Heart right ventricle (tissue), 16 donors: ENCODE results near the gene SECTM1. TPM values are rescaled to one million over a fixed set of nuclear protein-coding genes. Genes with fewer than 3 reads are reported as not detected.

ENCODE experiments used
- ATAC-seq, 8 donors: fragments of 200-7000 bp; cut with Tn5 transposase; one replicate each; pipeline ENCODE4 v1.9.1; 2020; ENCODE audit warnings: mild to moderate bottlenecking in 8 of 8, moderate library complexity in 8 of 8, moderate number of reproducible peaks in 1 of 8
- DNase-seq, 2 donors: peaks; one replicate each; pipeline ENCODE4 v3.0.0-alpha.2; 2020
- H3K27ac ChIP-seq, 10 donors: fragments of 200-600 bp; sonication (generic) in 2 of 10; one replicate each; pipeline versions ENCODE4 v1.5.0 to v1.8.0; 2020 to 2022; ENCODE audit warnings: mild to moderate bottlenecking in 3 of 10
- H3K27me3 ChIP-seq, 7 donors: fragments of 200-600 bp; one replicate each; pipeline ENCODE4 v1.8.0; 2021 to 2022; ENCODE audit warnings: mild to moderate bottlenecking in 2 of 7
- H3K36me3 ChIP-seq, 9 donors: fragments of 200-600 bp; sonication (generic) in 1 of 9; one replicate each; pipeline versions ENCODE4 v1.5.0 to v1.8.0; 2020 to 2022; ENCODE audit warnings: mild to moderate bottlenecking in 2 of 9
- H3K4me1 ChIP-seq, 9 donors: fragments of 200-600 bp; sonication (generic) in 1 of 9; one replicate each; pipeline versions ENCODE4 v1.5.0 to v1.8.0; 2020 to 2022; ENCODE audit warnings: mild to moderate bottlenecking in 4 of 9
- H3K4me3 ChIP-seq, 10 donors: fragments of 200-600 bp; sonication (generic) in 2 of 10; one replicate each; pipeline versions ENCODE4 v1.5.0 to v1.8.0; 2020 to 2022; ENCODE audit warnings: mild to moderate bottlenecking in 7 of 10, moderate library complexity in 2 of 10
- H3K9me3 ChIP-seq, 11 donors: fragments of 200-600 bp in 10 of 11; sonication (generic) in 2 of 11; one replicate each; pipeline versions ENCODE4 v1.5.0 to v1.8.0; 2013 to 2022; ENCODE audit warnings: mild to moderate bottlenecking in 2 of 11, control low read depth in 1 of 11, moderate library complexity in 1 of 11
- WGBS, 2 donors: extraction: QIAGEN DNeasy Blood & Tissue Kit; methylation state at CpG; one replicate each; pipeline ENCODE4 v1.1.7; 2013; ENCODE audit warnings: inconsistent platforms in 1 of 2; 5-methylcytosine and 5-hydroxymethylcytosine counted together
- intact Hi-C, 10 donors: fragments of 100-400 bp; cut with DNase I; formaldehyde crosslinking; loops; one replicate each; pipeline versions ENCODE4 v1.11.1 to v1.14.2; 2022
- polyA plus RNA-seq, 2 donors: library from polyadenylated mRNA; stranded (reverse); fragments of 200-250 nt; gene quantifications; one replicate each; pipeline ENCODE4 v1.2.3, GENCODE V29; 2013
- total RNA-seq, 10 donors: library from RNA; stranded (reverse); fragmentation: NEBNext Ultra II Directional in 3 of 10; extraction: Animal tissue kit (Norgen Biotek cat#: 25700) in 3 of 10; gene quantifications; one replicate each; pipeline versions ENCODE4 v1.2.1 to v1.2.4, GENCODE V29; 2021 to 2023
- TF ChIP-seq, protein P1 (sequence below), 9 donors: fragments of 200-600 bp; sonication (generic) in 2 of 9; IDR thresholded peaks; one replicate each; pipeline versions ENCODE4 v1.5.0 to v1.8.0; 2021 to 2022; ENCODE audit warnings: antibody characterized with exemption in 9 of 9, mild to moderate bottlenecking in 5 of 9, moderate library complexity in 1 of 9
- donor health status: Arrhythmogenic right ventricular cardiomyopathy.
- donor health status: ischemic (EF 13 %, LVEDD 7.1; RV severe dilation, severe dysfunction).
- donor health status: healthy with polysubstance abuse.
- donor health status: DM: no; HTN: yes; CAD: no.
- donor health status: DM: no; HTN: no; CAD: no.
- donor health status: ischemic (EF 25% LVEDD 6.9; RV normal size, moderate dysfunction).
- donor health status: ischemic (EF 25% LVEDD 5.7; RV mildly dilated, moderate dysfunction).
- donor health status: healthy.
- donor health status: DM: yes; HTN: yes; CAD: no.
- donor health status: Ischemic cardiomyopathy.
- donor health status: ischemic (EF 35%, LVEDD 5.7; RV mildly dilated, moderate dysfunction).
- donor health status: nonischemic (EF 11% LVEDD 7.7; RV severe dilation, severe dysfunction).
- donor health status: DM: yes; HTN: yes; CAD: no.
- donor health status: PGD.
- donor health status: ischemic (EF 29% LVEDD 5.4; RV normal size, mild dysfunction).
- donor health status: nonischemic (EF 23%, LVEDD 6.1; RV moderate dilation, normal function).

Gene SECTM1
- total and polyA plus RNA-seq, 12 donors: 1.7 to 29.9 (median 3.6) TPM

DNA sequence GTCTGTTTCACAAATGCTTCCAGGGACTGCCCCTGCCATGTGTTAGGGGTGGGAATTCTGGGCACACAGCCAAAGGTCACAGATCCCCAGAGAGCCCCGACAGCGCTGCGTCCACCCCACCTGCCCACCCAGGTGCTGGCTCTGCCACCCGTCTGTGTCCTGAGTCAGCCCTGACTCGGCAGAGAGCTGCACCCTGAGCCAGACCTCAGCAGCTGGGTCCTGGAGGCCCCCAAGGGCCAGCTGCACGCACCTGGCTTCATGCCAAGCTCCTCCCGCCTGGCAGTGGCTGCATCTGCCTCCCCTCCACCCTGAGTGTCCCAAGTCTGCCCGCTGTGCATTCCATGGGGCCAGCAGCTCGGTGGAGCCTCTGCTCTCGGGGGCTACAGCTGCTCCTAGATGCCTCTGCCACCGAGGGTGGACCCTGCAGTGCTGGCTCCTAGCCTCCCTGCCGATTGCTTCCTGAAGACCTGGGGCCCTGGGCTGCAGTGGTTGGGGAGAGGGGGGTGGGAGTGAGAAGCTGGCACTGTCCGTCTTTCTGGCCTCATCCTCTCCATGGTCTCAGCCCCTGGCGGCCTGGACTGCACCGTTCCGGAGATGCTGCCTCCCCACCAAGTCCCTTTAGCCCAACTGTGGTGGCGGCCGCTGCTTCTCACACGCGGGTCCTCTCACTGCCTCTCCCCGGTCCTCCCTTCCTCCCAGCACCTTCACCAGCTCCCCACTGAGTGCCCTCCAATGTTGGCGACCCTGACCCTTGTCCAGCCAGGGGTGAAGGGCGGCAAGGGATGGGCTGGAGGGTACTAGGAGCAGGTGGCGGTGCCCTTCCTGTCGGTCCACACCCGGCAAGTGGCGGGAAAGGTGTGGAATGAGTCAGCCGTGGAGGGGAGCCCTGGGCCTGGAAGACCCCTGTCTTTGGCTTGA, 3.0 kb downstream of the SECTM1 start:
- 42 to 44% methylated on average over 28 of the region's 28 CpGs for WGBS, 2 donors
- DNase-seq: peak in 1 of 2 donors; percentile 42
- intact Hi-C loops: no loop called here

GRCh38 chr17:82329683-82330321, 3.8 kb downstream of the SECTM1 start:
- 73 to 81% methylated on average over 19 of the region's 19 CpGs for WGBS, 2 donors
- Histone ChIP-seq H3K27me3 (peaks cover 0 to 60% (median 31%) of the 10 kb centered on the region in 7 donors), H3K4me3 (no peak overlapping the region), H3K4me1 (peaks cover 15 to 42% (median 32%) of the 10 kb centered on the region in 9 donors), H3K36me3 (peaks cover 0 to 7% (median 0%) of the 10 kb centered on the region in 9 donors), H3K9me3 (no peaks in the 10 kb centered on the region), H3K27ac (no peak overlapping the region)
- TF ChIP-seq, protein P1, sequence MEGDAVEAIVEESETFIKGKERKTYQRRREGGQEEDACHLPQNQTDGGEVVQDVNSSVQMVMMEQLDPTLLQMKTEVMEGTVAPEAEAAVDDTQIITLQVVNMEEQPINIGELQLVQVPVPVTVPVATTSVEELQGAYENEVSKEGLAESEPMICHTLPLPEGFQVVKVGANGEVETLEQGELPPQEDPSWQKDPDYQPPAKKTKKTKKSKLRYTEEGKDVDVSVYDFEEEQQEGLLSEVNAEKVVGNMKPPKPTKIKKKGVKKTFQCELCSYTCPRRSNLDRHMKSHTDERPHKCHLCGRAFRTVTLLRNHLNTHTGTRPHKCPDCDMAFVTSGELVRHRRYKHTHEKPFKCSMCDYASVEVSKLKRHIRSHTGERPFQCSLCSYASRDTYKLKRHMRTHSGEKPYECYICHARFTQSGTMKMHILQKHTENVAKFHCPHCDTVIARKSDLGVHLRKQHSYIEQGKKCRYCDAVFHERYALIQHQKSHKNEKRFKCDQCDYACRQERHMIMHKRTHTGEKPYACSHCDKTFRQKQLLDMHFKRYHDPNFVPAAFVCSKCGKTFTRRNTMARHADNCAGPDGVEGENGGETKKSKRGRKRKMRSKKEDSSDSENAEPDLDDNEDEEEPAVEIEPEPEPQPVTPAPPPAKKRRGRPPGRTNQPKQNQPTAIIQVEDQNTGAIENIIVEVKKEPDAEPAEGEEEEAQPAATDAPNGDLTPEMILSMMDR (IDR thresholded peaks at IDR 0.05): no peak
- DNase-seq (no peak), ATAC-seq (no peak)
- intact Hi-C loops: loop anchor here in 3 of 10 donors (10.0 kb wide), 3 partner anchors 85 to 295 kb away; partner anchors contain the start of genes DCXR (in 1 of the 3) and RAC3 (in 1 of the 3)

More for the DNA sequence above, 3.0 kb downstream of the SECTM1 start:
- peaks cover 19 to 49% (median 40%) of the 10 kb centered on the region in 9 donors for H3K4me1 ChIP-seq
- no peaks in the 10 kb centered on the region for H3K9me3 ChIP-seq
- peaks cover 0 to 60% (median 31%) of the 10 kb centered on the region in 7 donors for H3K27me3 ChIP-seq
- H3K36me3 ChIP-seq: peaks cover 0 to 4% (median 0%) of the 10 kb centered on the region in 9 donors
- TF ChIP-seq, protein P1 (IDR thresholded peaks at IDR 0.05): no peak
- H3K27ac ChIP-seq: no peak overlapping the region
- ATAC-seq: peak in 1 of 8 donors; percentile 8
- H3K4me3 ChIP-seq: no peak overlapping the region

DNA sequence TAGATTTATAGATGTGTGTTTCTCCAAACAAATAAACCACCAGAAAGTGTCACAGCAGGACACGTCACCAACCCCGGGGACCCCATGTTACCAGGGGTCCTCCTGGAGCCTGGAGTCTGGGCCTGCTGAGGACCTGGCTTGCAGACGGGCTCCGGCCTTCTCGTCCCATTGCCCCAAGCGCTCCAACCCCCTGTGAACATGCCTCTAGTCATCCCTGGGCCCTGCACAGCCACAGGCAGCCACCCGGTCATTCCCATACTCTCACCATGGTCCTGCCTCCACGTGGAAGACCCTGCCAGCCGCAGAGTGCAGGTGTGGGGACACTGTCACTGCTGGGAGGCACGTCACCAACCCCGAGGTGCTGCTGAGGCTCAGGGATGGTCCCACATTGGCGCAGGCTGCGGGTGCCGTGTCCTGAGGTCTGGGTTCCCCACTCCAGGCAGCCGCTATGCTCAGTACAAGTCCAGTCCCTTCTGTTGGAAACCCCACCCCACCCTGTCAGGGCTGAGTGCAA, 4.5 kb downstream of the SECTM1 start:
- H3K9me3 ChIP-seq: no peaks in the 10 kb centered on the region
- intact Hi-C loops: loop anchor here in 3 of 10 donors (10.0 kb wide), 3 partner anchors 84 to 294 kb away; partner anchors contain the start of genes DCXR (in 1 of the 3) and RAC3 (in 1 of the 3)
- H3K4me3 ChIP-seq: no peak overlapping the region
- TF ChIP-seq, protein P1 (IDR thresholded peaks at IDR 0.05): no peak
- peaks cover 0 to 56% (median 31%) of the 10 kb centered on the region in 7 donors for H3K27me3 ChIP-seq
- peaks cover 0 to 7% (median 0%) of the 10 kb centered on the region in 9 donors for H3K36me3 ChIP-seq
- DNase-seq (no peak), ATAC-seq (no peak)
- H3K4me1 ChIP-seq: peaks cover 10 to 34% (median 25%) of the 10 kb centered on the region in 9 donors
- whole genome bisulfite sequencing, 2 donors: 87 to 92% methylated on average over 15 of the region's 15 CpGs
- H3K27ac ChIP-seq: no peak overlapping the region
